B cell (primary cell): ENCODE measurements around the gene CPE. TPM values are rescaled to one million over a fixed set of nuclear protein-coding genes. Genes with fewer than 3 reads are reported as not detected.

Experiments used
- ATAC-seq: fragments of 200-7000 bp; cut with Tn5 transposase; one replicate; pipeline ENCODE4 v1.10.0; 2021; ENCODE audit warnings: low read depth, mild to moderate bottlenecking, moderate number of reproducible peaks, moderate library complexity
- CTCF ChIA-PET: fragments of 350-600 bp; sonication (Branson Sonifier 250); formaldehyde crosslinking; loops from one replicate; lab custom pipeline; 2021; ENCODE audit warnings: antibody characterized with exemption, inconsistent platforms; lab: Charles Lee
- POLR2A ChIA-PET: fragments of 350-600 bp; sonication (Branson Sonifier 250); formaldehyde crosslinking; loops from one replicate; lab custom pipeline; 2021; ENCODE audit warnings: antibody characterized with exemption; lab: Charles Lee
- DNase-seq: peaks from one replicate; pipeline ENCODE4 v3.0.0; 2013
- H2AFZ ChIP-seq: 2 replicates; pipeline ENCODE4 v1.6.1; 2012; ENCODE audit warnings: mild to moderate bottlenecking, low read depth, low read length; ENCODE audit not compliant: insufficient read depth, poor library complexity, severe bottlenecking
- H3K27ac ChIP-seq, 2 donors: 1 replicate in 1 of 2; 2 replicates in 1 of 2; pipeline ENCODE4 v1.5.1; 2012 to 2013; ENCODE audit warnings: low read length in 2 of 2, mild to moderate bottlenecking in 2 of 2, moderate library complexity in 1 of 2
- H3K27me3 ChIP-seq, 4 experiments: fragments of 200-600 bp in 1 of 4; sonication (generic) in 1 of 4; replicated peaks in 1 of 4; 1 replicate in 2 of 4; 2 replicates in 2 of 4; pipeline versions ENCODE4 v1.6.1 to v1.7.0; 2013 to 2016; ENCODE audit warnings: low read length in 3 of 4, mild to moderate bottlenecking in 2 of 4, mixed read lengths in 1 of 4, moderate library complexity in 1 of 4; ENCODE audit not compliant: insufficient read depth in 4 of 4, control insufficient read depth in 3 of 4; ENCODE audit errors: control extremely low read depth in 1 of 4
- H3K36me3 ChIP-seq, 2 experiments: replicated peaks in 1 of 2; 1 replicate in 1 of 2; 2 replicates in 1 of 2; pipeline versions ENCODE4 v1.6.1 to v1.7.1; 2013; ENCODE audit warnings: low read length in 1 of 2; ENCODE audit not compliant: insufficient read depth in 2 of 2, control insufficient read depth in 1 of 2; ENCODE audit errors: control extremely low read depth in 1 of 2, extremely low read depth in 1 of 2
- H3K4me1 ChIP-seq, 2 donors: fragments of 200-600 bp in 1 of 2; sonication (generic) in 1 of 2; 1 replicate in 1 of 2; 2 replicates in 1 of 2; pipeline versions ENCODE4 v1.5.1 to v1.6.1; 2013 to 2017; ENCODE audit warnings: low read length in 2 of 2; ENCODE audit not compliant: control insufficient read depth in 2 of 2, insufficient read depth in 2 of 2
- H3K4me2 ChIP-seq: replicated peaks from 2 replicates; pipeline ENCODE3; 2012; ENCODE audit warnings: mild to moderate bottlenecking, low read depth, low read length; ENCODE audit not compliant: poor library complexity, severe bottlenecking
- H3K4me3 ChIP-seq, 5 experiments: fragments of 200-600 bp in 1 of 5; sonication (generic) in 1 of 5; 1 replicate in 3 of 5; 2 replicates in 2 of 5; pipeline versions ENCODE4 v1.5.1 to v1.7.0; 2011 to 2016; ENCODE audit warnings: low read length in 4 of 5, mild to moderate bottlenecking in 4 of 5, low read depth in 2 of 5, control low read depth in 1 of 5, moderate library complexity in 1 of 5; ENCODE audit not compliant: insufficient read depth in 1 of 5; ENCODE audit errors: control extremely low read depth in 1 of 5, extremely low read depth in 1 of 5
- H3K79me2 ChIP-seq: fragments of 200-600 bp; sonication (generic); one replicate; pipeline ENCODE4 v1.6.0; 2016; ENCODE audit warnings: low read length; ENCODE audit not compliant: control insufficient read depth, insufficient read depth
- H3K9ac ChIP-seq: fragments of 200-600 bp; sonication (generic); 2 replicates; pipeline ENCODE4 v1.6.1; 2017; ENCODE audit warnings: mild to moderate bottlenecking, low read length, moderate library complexity
- H3K9me3 ChIP-seq, 3 donors: one replicate each; pipeline versions ENCODE4 v1.6.1 to v1.7.1; 2013; ENCODE audit warnings: low read length in 2 of 3; ENCODE audit not compliant: control insufficient read depth in 2 of 3, insufficient read depth in 1 of 3; ENCODE audit errors: control extremely low read depth in 1 of 3
- H4K20me1 ChIP-seq: 2 replicates; pipeline ENCODE4 v1.6.0; 2012; ENCODE audit warnings: mild to moderate bottlenecking, low read length; ENCODE audit not compliant: insufficient read depth, control insufficient read depth, poor library complexity, severe bottlenecking
- H3K27ac Mint-ChIP-seq: one replicate; pipeline ENCODE4 v1.8.0; 2021; ENCODE audit warnings: mixed read lengths
- H3K27me3 Mint-ChIP-seq: one replicate; pipeline ENCODE4 v1.8.0; 2021; ENCODE audit warnings: mixed read lengths
- H3K4me1 Mint-ChIP-seq: one replicate; pipeline ENCODE4 v1.8.0; 2021; ENCODE audit warnings: mixed read lengths
- H3K4me3 Mint-ChIP-seq: one replicate; pipeline ENCODE4 v1.8.0; 2021; ENCODE audit warnings: mixed read lengths
- H3K9me3 Mint-ChIP-seq: one replicate; pipeline ENCODE4 v1.8.0; 2022; ENCODE audit warnings: mixed read lengths; ENCODE audit not compliant: insufficient read depth
- EZH2 ChIP-seq: IDR thresholded peaks from 2 replicates; pipeline ENCODE4 v1.6.1; 2012; ENCODE audit warnings: borderline replicate concordance, low read depth, mild to moderate bottlenecking, moderate library complexity, low read length; ENCODE audit not compliant: insufficient read depth, poor library complexity, severe bottlenecking
- WGBS: methylation state at CpG from one replicate; pipeline ENCODE4 v1.1.5; 2013; ENCODE audit warnings: missing lambda C conversion rate; ENCODE audit not compliant: insufficient coverage; 5-methylcytosine and 5-hydroxymethylcytosine counted together
- intact Hi-C: fragments of 100-400 bp; cut with micrococcal nuclease; formaldehyde crosslinking; loops from one replicate; pipeline ENCODE4 v1.10.0; 2022
- polyA plus RNA-seq: library from polyadenylated mRNA; depleted of rRNA; stranded (reverse); fragments of >200 nt; gene quantifications from 2 replicates; pipeline ENCODE4 v1.2.3, GENCODE V29; 2012
- total RNA-seq, 2 donors: library from RNA; stranded (reverse); fragments of 120-200 nt in 1 of 2; gene quantifications; 1 replicate in 1 of 2; 2 replicates in 1 of 2; pipeline versions ENCODE4 v1.2.3 to v1.2.4, GENCODE V29; 2013 to 2022
- TF ChIP-seq, protein P1 (sequence below): fragments of 200-600 bp; IDR thresholded peaks from one replicate; pipeline ENCODE4 v1.8.0; 2022; ENCODE audit warnings: antibody characterized with exemption, mild to moderate bottlenecking

Gene CPE
- total and polyA plus RNA-seq, 2 donors (not counting 1 experiment from before 2014, with no cell fraction given): not detected

DNA sequence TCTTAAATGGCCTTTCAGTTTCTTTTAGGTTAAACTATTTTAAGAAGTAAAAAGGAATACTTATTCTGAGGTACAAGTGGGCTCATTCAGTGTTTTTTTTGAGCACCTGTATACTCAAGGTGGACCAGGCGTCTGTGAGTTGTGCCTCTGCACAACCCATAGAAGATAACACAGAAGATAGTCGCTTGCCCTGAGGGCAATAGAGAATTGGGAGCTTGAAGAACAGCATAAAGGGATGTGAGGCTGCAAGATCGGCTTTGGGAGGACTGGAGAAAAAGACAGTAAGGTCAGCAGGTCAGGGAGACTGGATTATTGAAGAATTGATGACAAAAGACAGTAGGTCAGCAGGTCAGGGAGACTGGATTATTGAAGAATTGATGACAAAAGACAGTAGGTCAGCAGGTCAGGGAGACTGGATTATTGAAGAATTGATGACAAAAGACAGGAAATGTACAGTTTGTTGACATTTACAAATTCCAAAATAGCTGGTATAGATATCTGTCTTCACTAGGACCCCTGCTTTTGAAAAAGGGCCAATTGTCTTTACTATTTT lies 3.1 kb downstream of the CPE start:
- H3K36me3 ChIP-seq: no peaks in the 10 kb centered on the region
- Mint-ChIP-seq H3K27ac (no peak overlapping the region), H3K27me3 (peaks cover 47% of the 10 kb centered on the region), H3K4me1 (peaks cover 8% of the 10 kb centered on the region), H3K4me3 (no peak overlapping the region), H3K9me3 (no peaks in the 10 kb centered on the region)
- WGBS: 85% methylated on average over 1 of the region's 3 CpGs
- no peak overlapping the region for H2AFZ ChIP-seq
- POLR2A ChIA-PET: no interaction called here
- no peak overlapping the region for H3K9ac ChIP-seq
- H4K20me1 ChIP-seq: no peaks in the 10 kb centered on the region
- H3K4me2 ChIP-seq: no peak overlapping the region
- no peaks in the 10 kb centered on the region for H3K79me2 ChIP-seq
- CTCF ChIA-PET: no interaction called here
- intact Hi-C loops: no loop called here
- no peak overlapping the region for H3K4me3 ChIP-seq
- DNase-seq (no peak), ATAC-seq (no peak)
- H3K27ac ChIP-seq: no peak overlapping the region
- peaks cover 0 to 29% (median 21%) of the 10 kb centered on the region in 4 experiments for H3K27me3 ChIP-seq
- TF ChIP-seq, protein P1, sequence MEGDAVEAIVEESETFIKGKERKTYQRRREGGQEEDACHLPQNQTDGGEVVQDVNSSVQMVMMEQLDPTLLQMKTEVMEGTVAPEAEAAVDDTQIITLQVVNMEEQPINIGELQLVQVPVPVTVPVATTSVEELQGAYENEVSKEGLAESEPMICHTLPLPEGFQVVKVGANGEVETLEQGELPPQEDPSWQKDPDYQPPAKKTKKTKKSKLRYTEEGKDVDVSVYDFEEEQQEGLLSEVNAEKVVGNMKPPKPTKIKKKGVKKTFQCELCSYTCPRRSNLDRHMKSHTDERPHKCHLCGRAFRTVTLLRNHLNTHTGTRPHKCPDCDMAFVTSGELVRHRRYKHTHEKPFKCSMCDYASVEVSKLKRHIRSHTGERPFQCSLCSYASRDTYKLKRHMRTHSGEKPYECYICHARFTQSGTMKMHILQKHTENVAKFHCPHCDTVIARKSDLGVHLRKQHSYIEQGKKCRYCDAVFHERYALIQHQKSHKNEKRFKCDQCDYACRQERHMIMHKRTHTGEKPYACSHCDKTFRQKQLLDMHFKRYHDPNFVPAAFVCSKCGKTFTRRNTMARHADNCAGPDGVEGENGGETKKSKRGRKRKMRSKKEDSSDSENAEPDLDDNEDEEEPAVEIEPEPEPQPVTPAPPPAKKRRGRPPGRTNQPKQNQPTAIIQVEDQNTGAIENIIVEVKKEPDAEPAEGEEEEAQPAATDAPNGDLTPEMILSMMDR: no peak
- no peak for TF ChIP-seq EZH2
- no peaks in the 10 kb centered on the region for H3K9me3 ChIP-seq
- H3K4me1 ChIP-seq: peaks cover 10 to 11% of the 10 kb centered on the region in 2 donors

DNA sequence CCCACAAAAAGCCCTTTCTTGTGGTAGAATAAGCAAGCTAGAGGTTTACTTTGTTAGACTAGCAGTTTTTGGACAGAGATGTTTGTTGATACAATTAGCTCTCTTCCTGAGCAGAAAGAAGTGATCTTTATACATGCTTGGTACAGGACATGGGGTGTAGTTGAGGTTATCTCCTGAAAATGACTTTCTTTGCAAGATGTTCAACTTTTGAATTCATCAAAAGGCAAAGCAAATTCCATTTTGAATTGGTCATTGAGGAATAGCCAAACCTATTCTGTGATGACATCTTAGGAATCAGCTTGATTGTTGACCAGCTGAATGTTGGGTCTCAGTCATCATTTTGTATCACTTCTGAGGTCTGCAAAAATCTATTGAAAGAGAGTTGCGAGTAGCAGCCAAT lies 3.8 kb downstream of the CPE start:
- WGBS: 100% methylated on average over 1 of the region's 1 CpG
- Histone ChIP-seq H3K9me3 (no peaks in the 10 kb centered on the region), H3K27me3 (peaks cover 0 to 24% (median 17%) of the 10 kb centered on the region in 4 experiments), H4K20me1 (no peaks in the 10 kb centered on the region), H3K36me3 (no peaks in the 10 kb centered on the region), H3K4me2 (no peak overlapping the region), H3K4me3 (no peak overlapping the region), H2AFZ (no peak overlapping the region), H3K27ac (no peak overlapping the region), H3K4me1 (peaks cover 10 to 11% of the 10 kb centered on the region in 2 donors), H3K9ac (no peak overlapping the region), H3K79me2 (no peaks in the 10 kb centered on the region)
- POLR2A ChIA-PET: no interaction called here
- Mint-ChIP-seq H3K9me3 (no peaks in the 10 kb centered on the region), H3K4me3 (no peak overlapping the region), H3K27me3 (peaks cover 47% of the 10 kb centered on the region), H3K4me1 (peaks cover 8% of the 10 kb centered on the region), H3K27ac (no peak overlapping the region)
- no peak for ATAC-seq
- TF ChIP-seq EZH2: no peak
- TF ChIP-seq, protein P1: no peak
- CTCF ChIA-PET: no interaction called here
- intact Hi-C loops: no loop called here
- DNase-seq: no peak
